ENCODE measurements around the gene ELMO3.

The ELMO3 gene

DNA sequence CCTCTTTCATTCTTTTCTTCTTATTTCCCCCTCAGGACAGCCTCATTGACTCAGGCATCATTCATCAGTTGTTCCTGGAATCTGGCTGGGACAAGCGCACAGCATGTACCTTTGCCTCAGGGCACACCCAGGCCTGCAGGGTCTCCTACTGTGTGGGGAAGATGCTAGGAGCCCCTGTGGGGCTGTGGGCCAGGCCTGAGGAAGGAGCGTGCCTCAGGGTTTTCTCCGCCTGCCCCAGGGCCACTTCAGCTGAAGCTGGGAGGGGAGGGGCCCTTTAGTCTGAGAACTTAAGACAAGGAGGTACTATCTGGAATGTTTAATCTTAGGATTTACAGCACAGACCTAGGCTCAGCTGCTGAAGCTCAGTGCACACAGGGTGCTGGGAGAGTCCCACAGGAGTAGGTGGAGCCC is 7.9 kb downstream of the ELMO3 start:
- H3K9me3 ChIP-seq (ENCODE audit: control insufficient read depth in 2 of 2, low read length in 2 of 2), result no peaks in the 10 kb centered on the region
- no peaks in the 10 kb centered on the region for H3K27me3 ChIP-seq (ENCODE audit: control insufficient read depth in 2 of 2, insufficient read depth in 2 of 2, low read length in 2 of 2)
- no peak overlapping the region for H3K9ac ChIP-seq (ENCODE audit: low read depth in 1 of 2, low read length in 2 of 2)
- peaks cover 16 to 21% of the 10 kb centered on the region in 2 donors for H3K36me3 ChIP-seq (ENCODE audit: control insufficient read depth in 2 of 2, insufficient read depth in 2 of 2, low read length in 2 of 2)
- no peaks in the 10 kb centered on the region for H3K4me1 ChIP-seq (ENCODE audit: control insufficient read depth in 2 of 2, insufficient read depth in 2 of 2, low read length in 2 of 2)
- H3K27ac ChIP-seq (ENCODE audit: low read depth in 2 of 2, low read length in 2 of 2), result no peak overlapping the region
- H3K4me3 ChIP-seq (ENCODE audit: low read length in 2 of 2), result no peak overlapping the region

DNA sequence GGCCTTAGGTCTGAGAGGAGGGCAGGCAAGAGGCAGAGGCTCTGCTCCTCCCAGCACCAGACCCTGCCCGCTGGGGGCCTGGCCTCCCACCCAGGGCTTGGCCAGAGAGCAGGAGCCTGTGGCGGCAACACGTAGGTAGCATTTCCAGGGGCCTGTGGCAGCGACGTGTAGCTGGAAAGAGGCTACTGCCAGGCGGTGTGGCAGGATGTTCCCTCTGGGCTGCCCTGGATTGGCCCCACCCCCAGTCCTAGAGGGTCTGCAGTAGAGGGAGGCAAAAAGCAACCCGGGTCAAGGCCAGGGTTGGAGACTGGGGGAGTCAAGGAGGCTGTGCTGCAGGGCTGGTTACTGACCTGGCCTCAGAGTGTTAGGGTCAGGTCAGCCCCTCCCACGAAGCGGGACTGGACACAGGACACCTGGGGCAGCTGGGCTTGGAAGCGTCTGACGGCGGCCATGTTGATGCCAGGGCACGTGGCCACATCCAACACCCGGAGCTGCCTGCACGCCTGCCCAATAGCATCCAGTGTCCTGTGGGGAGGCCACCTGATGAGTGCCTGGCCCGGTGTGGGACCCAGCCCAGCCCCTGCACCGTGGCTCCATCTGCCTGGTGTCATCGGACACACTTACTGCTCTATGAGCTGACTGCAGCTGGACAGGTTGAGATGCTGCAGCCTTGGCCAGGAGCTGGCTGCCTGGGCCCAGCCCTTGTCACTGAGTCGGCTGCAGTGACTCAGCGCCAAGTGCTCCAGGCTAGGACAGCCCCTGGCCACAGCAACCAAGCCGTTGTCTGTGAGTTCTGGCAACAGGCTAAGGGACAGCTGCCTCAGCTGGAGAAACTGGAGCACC is 8.5 kb downstream of the ELMO3 start:
- Histone ChIP-seq H3K27ac (ENCODE audit: low read depth in 2 of 2, low read length in 2 of 2) (no peak overlapping the region), H3K9ac (ENCODE audit: low read depth in 1 of 2, low read length in 2 of 2) (no peak overlapping the region), H3K36me3 (ENCODE audit: control insufficient read depth in 2 of 2, insufficient read depth in 2 of 2, low read length in 2 of 2) (peaks cover 10 to 15% of the 10 kb centered on the region in 2 donors)

DNA sequence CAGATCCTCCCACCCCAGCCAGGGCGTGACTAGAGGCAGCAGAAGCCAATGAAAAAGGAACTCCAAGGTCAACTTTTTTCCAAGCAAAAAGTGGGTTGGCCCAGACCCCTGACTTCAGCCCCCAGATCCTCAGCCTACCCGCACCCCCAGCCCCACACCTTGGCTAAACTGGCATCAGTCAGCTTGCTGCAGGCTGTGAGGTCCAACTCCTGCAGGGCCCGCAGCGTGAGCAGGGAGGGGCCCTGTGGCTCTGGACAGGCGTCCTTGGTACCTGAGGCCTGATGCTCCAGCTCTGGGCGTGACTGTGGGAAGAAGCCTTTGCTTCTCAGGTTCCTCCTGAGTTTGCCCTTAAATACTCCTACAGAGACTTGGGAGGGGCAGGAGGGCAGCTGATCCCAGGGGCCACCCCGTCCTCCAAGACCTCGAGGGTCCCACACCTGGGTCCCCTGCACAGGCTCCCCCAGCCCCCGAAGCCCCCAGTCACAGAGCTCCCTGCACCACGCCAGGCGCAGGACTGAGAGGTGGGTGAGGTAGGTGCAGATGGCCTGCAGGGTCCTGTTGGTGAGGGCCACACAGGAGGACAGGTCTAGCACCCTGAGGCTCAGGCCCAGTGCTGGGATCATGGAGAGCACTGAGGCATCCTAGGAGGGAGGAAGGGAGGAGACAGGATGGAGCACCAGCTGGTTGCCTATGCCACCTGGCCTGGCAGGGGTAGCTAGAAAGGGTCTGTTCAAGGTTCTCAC is 9.4 kb downstream of the ELMO3 start:
- no peaks in the 10 kb centered on the region for H3K9me3 ChIP-seq (ENCODE audit: control insufficient read depth in 2 of 2, low read length in 2 of 2)
- H3K4me1 ChIP-seq (ENCODE audit: control insufficient read depth in 2 of 2, insufficient read depth in 2 of 2, low read length in 2 of 2), result no peaks in the 10 kb centered on the region
- peaks cover 2 to 6% of the 10 kb centered on the region in 2 donors for H3K36me3 ChIP-seq (ENCODE audit: control insufficient read depth in 2 of 2, insufficient read depth in 2 of 2, low read length in 2 of 2)
- no peak overlapping the region for H3K9ac ChIP-seq (ENCODE audit: low read depth in 1 of 2, low read length in 2 of 2)
- H3K4me3 ChIP-seq (ENCODE audit: low read length in 2 of 2), result no peak overlapping the region
- H3K27me3 ChIP-seq (ENCODE audit: control insufficient read depth in 2 of 2, insufficient read depth in 2 of 2, low read length in 2 of 2), result no peaks in the 10 kb centered on the region
- no peak overlapping the region for H3K27ac ChIP-seq (ENCODE audit: low read depth in 2 of 2, low read length in 2 of 2)

More for the DNA sequence above, 8.5 kb downstream of the ELMO3 start:
- Histone ChIP-seq H3K27me3 (ENCODE audit: control insufficient read depth in 2 of 2, insufficient read depth in 2 of 2, low read length in 2 of 2) (no peaks in the 10 kb centered on the region), H3K9me3 (ENCODE audit: control insufficient read depth in 2 of 2, low read length in 2 of 2) (no peaks in the 10 kb centered on the region), H3K4me1 (ENCODE audit: control insufficient read depth in 2 of 2, insufficient read depth in 2 of 2, low read length in 2 of 2) (no peaks in the 10 kb centered on the region), H3K4me3 (ENCODE audit: low read length in 2 of 2) (no peak overlapping the region)

DNA sequence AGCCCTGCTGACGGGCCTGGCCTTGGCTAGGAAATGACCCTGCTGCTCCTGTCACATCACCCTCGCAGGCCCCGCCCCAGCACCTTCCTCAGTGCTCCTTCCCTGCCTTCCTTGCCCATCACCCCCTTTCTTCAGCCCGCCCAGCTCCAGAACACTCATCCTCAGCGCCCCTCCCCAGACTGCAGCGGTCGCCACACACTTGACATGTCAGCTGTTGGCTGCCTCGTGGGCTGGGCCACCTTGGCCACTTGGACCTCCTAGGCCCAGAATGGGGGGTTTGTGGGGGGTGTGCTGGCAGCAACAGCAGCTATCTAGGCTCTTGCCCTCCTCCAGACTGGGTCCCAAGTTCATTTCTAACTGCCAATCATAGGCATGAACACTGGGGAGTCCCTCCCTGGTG is 10.6 kb downstream of the ELMO3 start:
- no peaks in the 10 kb centered on the region for H3K27me3 ChIP-seq (ENCODE audit: control insufficient read depth in 2 of 2, insufficient read depth in 2 of 2, low read length in 2 of 2)
- H3K4me1 ChIP-seq (ENCODE audit: control insufficient read depth in 2 of 2, insufficient read depth in 2 of 2, low read length in 2 of 2), result peaks cover 0 to 2% of the 10 kb centered on the region in 2 donors
- H3K9me3 ChIP-seq (ENCODE audit: control insufficient read depth in 2 of 2, low read length in 2 of 2), result no peaks in the 10 kb centered on the region
- H3K27ac ChIP-seq (ENCODE audit: low read depth in 2 of 2, low read length in 2 of 2), result no peak overlapping the region
- no peak overlapping the region for H3K9ac ChIP-seq (ENCODE audit: low read depth in 1 of 2, low read length in 2 of 2)
- no peak overlapping the region for H3K4me3 ChIP-seq (ENCODE audit: low read length in 2 of 2)
- no peaks in the 10 kb centered on the region for H3K36me3 ChIP-seq (ENCODE audit: control insufficient read depth in 2 of 2, insufficient read depth in 2 of 2, low read length in 2 of 2)

DNA sequence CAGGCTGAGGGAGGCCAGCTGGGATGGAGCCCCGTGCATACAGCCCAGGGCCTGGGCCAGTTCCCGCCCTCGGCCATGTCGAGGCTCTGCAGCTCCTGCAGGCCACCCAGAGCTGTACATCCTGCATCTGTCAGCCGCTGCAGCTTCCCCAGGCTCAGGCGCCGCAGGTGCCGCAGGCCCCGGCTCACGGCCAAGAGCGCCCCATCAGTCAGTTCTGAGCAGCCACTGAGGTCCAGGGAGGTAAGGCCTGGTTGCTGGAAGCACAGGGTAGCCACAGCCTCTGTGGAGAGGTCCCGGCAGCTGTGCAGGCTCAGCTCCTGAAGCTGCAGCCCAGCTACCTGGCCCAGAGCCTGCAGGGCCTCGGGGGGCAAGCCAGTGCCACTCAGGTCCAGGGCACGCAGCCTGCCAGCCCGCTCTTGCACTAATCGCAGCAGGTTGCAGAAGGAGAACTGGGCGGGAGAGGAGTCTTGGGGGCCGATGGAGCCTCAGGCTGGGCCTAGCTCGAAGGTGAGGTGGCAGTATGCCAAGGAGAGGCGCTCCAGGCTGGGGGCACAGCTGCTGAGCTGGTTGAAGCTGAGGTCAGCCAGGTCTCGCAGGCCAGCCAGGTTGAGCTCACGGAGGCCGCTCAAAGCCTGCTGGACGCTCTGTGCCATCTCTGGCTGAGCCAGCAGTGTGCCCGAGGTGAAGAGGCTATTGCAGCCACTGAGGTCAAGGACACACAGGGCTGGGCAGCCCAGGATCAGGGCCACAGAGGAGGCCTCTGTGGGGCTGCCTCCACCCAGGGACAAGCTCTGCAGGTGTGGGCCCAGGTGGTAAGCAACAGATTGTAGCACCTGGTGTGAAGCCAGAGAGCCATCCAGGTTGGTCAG is 11.4 kb downstream of the ELMO3 start:
- no peaks in the 10 kb centered on the region for H3K27me3 ChIP-seq (ENCODE audit: control insufficient read depth in 2 of 2, insufficient read depth in 2 of 2, low read length in 2 of 2)
- no peak overlapping the region for H3K4me3 ChIP-seq (ENCODE audit: low read length in 2 of 2)
- H3K9me3 ChIP-seq (ENCODE audit: control insufficient read depth in 2 of 2, low read length in 2 of 2), result no peaks in the 10 kb centered on the region
- peaks cover 0 to 2% of the 10 kb centered on the region in 2 donors for H3K4me1 ChIP-seq (ENCODE audit: control insufficient read depth in 2 of 2, insufficient read depth in 2 of 2, low read length in 2 of 2)
- H3K27ac ChIP-seq (ENCODE audit: low read depth in 2 of 2, low read length in 2 of 2), result no peak overlapping the region
- H3K36me3 ChIP-seq (ENCODE audit: control insufficient read depth in 2 of 2, insufficient read depth in 2 of 2, low read length in 2 of 2), result no peaks in the 10 kb centered on the region
- no peak overlapping the region for H3K9ac ChIP-seq (ENCODE audit: low read depth in 1 of 2, low read length in 2 of 2)

DNA sequence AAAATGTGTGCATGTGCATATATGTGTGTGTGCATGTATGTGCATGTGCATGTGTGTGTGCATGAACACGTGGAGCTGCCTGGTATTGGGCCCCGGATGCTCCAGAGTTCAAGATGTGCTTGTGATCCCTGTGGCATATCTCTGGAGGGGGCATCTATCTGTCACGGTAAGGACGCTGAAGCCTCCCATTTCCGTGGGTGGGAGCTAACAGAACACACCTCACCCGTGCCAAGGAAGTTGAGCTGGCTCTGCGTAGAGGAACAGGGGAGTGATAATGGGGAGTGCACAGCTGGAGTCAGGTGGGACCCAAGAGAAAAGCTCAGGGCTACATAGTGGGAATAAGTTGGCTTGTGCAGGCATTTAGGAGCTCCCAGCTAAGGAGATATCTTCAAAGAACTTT is 12.7 kb downstream of the ELMO3 start:
- Histone ChIP-seq H3K9me3 (ENCODE audit: control insufficient read depth in 2 of 2, low read length in 2 of 2) (no peaks in the 10 kb centered on the region), H3K4me1 (ENCODE audit: control insufficient read depth in 2 of 2, insufficient read depth in 2 of 2, low read length in 2 of 2) (peaks cover 0 to 2% of the 10 kb centered on the region in 2 donors), H3K36me3 (ENCODE audit: control insufficient read depth in 2 of 2, insufficient read depth in 2 of 2, low read length in 2 of 2) (no peaks in the 10 kb centered on the region), H3K27ac (ENCODE audit: low read depth in 2 of 2, low read length in 2 of 2) (no peak overlapping the region), H3K4me3 (ENCODE audit: low read length in 2 of 2) (no peak overlapping the region), H3K9ac (ENCODE audit: low read depth in 1 of 2, low read length in 2 of 2) (no peak overlapping the region), H3K27me3 (ENCODE audit: control insufficient read depth in 2 of 2, insufficient read depth in 2 of 2, low read length in 2 of 2) (no peaks in the 10 kb centered on the region)

DNA sequence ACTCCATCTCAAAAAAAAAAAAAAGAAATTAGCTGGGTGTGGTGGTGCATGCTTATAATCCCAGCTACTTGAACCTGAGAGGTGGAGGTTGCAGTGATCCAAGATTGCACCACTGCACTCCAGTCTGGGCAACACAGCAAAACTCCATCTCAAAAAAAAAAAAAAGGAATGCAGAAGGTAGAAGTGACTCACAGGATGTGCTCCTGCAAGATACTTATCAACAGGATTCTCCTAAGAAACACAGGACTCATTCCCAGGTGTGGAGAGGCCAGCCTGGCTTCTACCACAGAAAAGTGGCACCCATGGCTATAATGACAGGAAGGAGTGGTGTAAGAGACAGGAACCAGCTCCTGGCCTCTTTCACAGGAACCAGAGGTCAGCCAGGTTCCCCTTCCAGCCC is 13.8 kb downstream of the ELMO3 start:
- Histone ChIP-seq H3K36me3 (ENCODE audit: control insufficient read depth in 2 of 2, insufficient read depth in 2 of 2, low read length in 2 of 2) (no peaks in the 10 kb centered on the region), H3K4me3 (ENCODE audit: low read length in 2 of 2) (no peak overlapping the region), H3K9me3 (ENCODE audit: control insufficient read depth in 2 of 2, low read length in 2 of 2) (no peaks in the 10 kb centered on the region), H3K27me3 (ENCODE audit: control insufficient read depth in 2 of 2, insufficient read depth in 2 of 2, low read length in 2 of 2) (no peaks in the 10 kb centered on the region), H3K27ac (ENCODE audit: low read depth in 2 of 2, low read length in 2 of 2) (no peak overlapping the region), H3K9ac (ENCODE audit: low read depth in 1 of 2, low read length in 2 of 2) (no peak overlapping the region), H3K4me1 (ENCODE audit: control insufficient read depth in 2 of 2, insufficient read depth in 2 of 2, low read length in 2 of 2) (peaks cover 0 to 2% of the 10 kb centered on the region in 2 donors)

DNA sequence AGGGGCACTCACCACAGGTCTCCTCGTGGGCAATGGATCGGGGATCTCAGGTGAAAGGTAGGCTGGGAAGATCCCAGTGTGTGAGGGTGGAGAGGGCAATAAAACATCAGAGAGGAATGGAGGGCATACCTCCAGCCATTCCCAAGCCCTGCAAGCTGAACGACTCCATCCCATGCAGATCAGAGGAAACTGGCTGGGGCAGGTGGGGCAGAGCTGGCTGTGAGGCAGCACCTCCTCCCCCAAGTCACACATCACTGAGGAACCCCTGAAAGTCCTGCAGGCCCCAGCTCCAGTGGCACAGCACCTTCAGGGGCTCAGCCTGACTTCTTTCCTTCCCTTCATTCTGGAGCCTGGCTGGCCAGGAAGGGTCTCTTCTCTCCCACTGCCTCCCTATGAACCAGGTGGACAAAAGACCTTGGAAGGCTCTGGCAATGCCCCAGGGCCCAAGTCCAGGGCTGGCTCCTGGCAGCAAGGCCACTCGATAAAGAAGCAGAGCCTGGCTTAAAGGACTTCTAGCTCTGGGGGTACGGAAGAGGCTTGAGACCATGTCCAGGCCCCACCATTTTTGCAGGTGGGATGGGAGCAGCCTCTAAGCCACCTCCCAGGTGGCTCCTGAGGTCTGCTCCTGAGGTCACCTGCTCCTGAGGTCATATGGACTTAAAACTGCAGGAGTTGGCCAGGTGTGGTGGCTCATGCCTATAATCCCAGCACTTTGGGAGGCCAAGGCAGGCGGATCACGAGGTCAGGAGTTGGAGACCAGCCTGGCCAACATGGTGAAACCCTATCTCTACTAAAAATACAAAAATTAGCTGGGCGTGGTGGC is 14.5 kb downstream of the ELMO3 start:
- Histone ChIP-seq H3K9me3 (ENCODE audit: control insufficient read depth in 2 of 2, low read length in 2 of 2) (no peaks in the 10 kb centered on the region), H3K4me1 (ENCODE audit: control insufficient read depth in 2 of 2, insufficient read depth in 2 of 2, low read length in 2 of 2) (peaks cover 0 to 2% of the 10 kb centered on the region in 2 donors), H3K4me3 (ENCODE audit: low read length in 2 of 2) (no peak overlapping the region), H3K9ac (ENCODE audit: low read depth in 1 of 2, low read length in 2 of 2) (no peak overlapping the region), H3K27me3 (ENCODE audit: control insufficient read depth in 2 of 2, insufficient read depth in 2 of 2, low read length in 2 of 2) (no peaks in the 10 kb centered on the region), H3K36me3 (ENCODE audit: control insufficient read depth in 2 of 2, insufficient read depth in 2 of 2, low read length in 2 of 2) (no peaks in the 10 kb centered on the region), H3K27ac (ENCODE audit: low read depth in 2 of 2, low read length in 2 of 2) (no peak overlapping the region)

DNA sequence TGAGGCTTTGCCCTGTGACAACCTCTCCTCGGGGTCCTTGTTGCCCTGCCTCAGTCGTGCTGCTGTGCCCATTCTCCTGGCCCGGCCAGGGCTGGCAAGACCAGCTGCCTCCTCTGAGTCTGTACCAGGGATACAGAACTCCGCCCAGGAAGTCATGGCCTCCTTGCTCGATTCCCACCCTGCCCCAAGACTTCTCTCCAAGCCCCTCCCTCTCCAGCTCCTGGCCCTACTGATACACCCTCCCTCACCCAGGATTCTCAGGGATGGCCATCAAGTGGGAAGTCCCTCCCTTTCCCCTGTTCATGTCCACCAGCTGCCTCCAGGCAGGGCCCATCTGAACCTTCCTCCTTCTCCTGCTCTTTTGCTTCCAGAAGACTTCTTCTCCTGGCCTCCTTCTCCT is 16.8 kb downstream of the ELMO3 start:
- H3K9ac ChIP-seq (ENCODE audit: low read depth in 1 of 2, low read length in 2 of 2), result no peak overlapping the region
- no peaks in the 10 kb centered on the region for H3K27me3 ChIP-seq (ENCODE audit: control insufficient read depth in 2 of 2, insufficient read depth in 2 of 2, low read length in 2 of 2)
- H3K9me3 ChIP-seq (ENCODE audit: control insufficient read depth in 2 of 2, low read length in 2 of 2), result no peaks in the 10 kb centered on the region
- H3K27ac ChIP-seq (ENCODE audit: low read depth in 2 of 2, low read length in 2 of 2), result no peak overlapping the region
- H3K4me3 ChIP-seq (ENCODE audit: low read length in 2 of 2), result no peak overlapping the region
- no peaks in the 10 kb centered on the region for H3K36me3 ChIP-seq (ENCODE audit: control insufficient read depth in 2 of 2, insufficient read depth in 2 of 2, low read length in 2 of 2)
- peaks cover 0 to 2% of the 10 kb centered on the region in 2 donors for H3K4me1 ChIP-seq (ENCODE audit: control insufficient read depth in 2 of 2, insufficient read depth in 2 of 2, low read length in 2 of 2)
